Measurements from ENCODE around the gene FRK. TPM values are rescaled to one million over a fixed set of nuclear protein-coding genes. Genes with fewer than 3 reads are reported as not detected.

FRK gene
- polyA plus RNA-seq, 3 donors, result not detected

DNA sequence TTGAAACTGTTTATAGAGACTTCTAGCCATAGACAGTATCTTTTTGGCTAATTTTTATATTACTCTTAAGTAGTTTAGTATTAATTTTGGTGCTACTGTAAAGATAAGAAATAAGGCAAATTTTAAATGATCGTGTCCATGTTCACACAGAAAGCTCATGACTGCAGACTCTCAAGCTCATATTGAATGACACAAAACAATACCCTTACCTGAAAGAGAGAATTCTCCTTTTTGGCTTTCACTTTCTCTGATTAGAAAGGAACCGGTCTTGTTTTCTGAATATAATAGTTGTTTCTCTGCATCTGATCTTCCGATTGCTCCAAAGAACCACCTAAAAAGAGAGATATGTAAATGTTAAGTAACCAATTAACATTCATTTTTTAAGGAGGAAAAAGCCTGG is 57.0 kb downstream of the FRK start:
- Histone ChIP-seq H3K4me3 (replicated peaks in 1 of 3; ENCODE audit: low read depth in 2 of 3, low read length in 3 of 3) (no peak overlapping the region), H3K4me2 (replicated peaks; ENCODE audit: extremely low read depth, low read length, poor library complexity, severe bottlenecking) (no peak overlapping the region), H3K27me3 (ENCODE audit: control insufficient read depth in 2 of 2, insufficient read depth in 2 of 2, low read length in 2 of 2) (no peaks in the 10 kb centered on the region), H3K9me3 (replicated peaks in 1 of 2; ENCODE audit: control insufficient read depth in 1 of 2, insufficient read depth in 1 of 2, low read length in 2 of 2) (no peaks in the 10 kb centered on the region), H3K36me3 (replicated peaks in 1 of 2; ENCODE audit: control insufficient read depth in 1 of 2, insufficient read depth in 2 of 2, low read length in 2 of 2) (no peaks in the 10 kb centered on the region), H4K20me1 (ENCODE audit: insufficient read depth, low read length) (no peaks in the 10 kb centered on the region), H2AFZ (ENCODE audit: insufficient read depth, low read depth, low read length, poor library complexity, severe bottlenecking) (no peak overlapping the region), H3K79me2 (ENCODE audit: insufficient read depth, low read length) (no peaks in the 10 kb centered on the region), H3K27ac (ENCODE audit: low read depth in 1 of 2, low read length in 2 of 2) (no peak overlapping the region), H3K4me1 (ENCODE audit: control insufficient read depth in 1 of 2, insufficient read depth in 2 of 2, low read length in 2 of 2) (no peaks in the 10 kb centered on the region), H3K9ac (ENCODE audit: insufficient read depth, low read length, poor library complexity, severe bottlenecking) (no peak overlapping the region)
- intact Hi-C loops (cut with micrococcal nuclease), result no loop called here
- Mint-ChIP-seq H3K4me3 (no peak overlapping the region), H3K36me3 (no peaks in the 10 kb centered on the region), H3K27ac (no peak overlapping the region), H3K9me3 (no peaks in the 10 kb centered on the region), H3K27me3 (ENCODE audit: low read depth in 3 of 3) (peaks cover 0 to 1% (median 0%) of the 10 kb centered on the region in 3 donors), H3K4me1 (peaks cover 3% of the 10 kb centered on the region)
- TF ChIP-seq, protein P1, sequence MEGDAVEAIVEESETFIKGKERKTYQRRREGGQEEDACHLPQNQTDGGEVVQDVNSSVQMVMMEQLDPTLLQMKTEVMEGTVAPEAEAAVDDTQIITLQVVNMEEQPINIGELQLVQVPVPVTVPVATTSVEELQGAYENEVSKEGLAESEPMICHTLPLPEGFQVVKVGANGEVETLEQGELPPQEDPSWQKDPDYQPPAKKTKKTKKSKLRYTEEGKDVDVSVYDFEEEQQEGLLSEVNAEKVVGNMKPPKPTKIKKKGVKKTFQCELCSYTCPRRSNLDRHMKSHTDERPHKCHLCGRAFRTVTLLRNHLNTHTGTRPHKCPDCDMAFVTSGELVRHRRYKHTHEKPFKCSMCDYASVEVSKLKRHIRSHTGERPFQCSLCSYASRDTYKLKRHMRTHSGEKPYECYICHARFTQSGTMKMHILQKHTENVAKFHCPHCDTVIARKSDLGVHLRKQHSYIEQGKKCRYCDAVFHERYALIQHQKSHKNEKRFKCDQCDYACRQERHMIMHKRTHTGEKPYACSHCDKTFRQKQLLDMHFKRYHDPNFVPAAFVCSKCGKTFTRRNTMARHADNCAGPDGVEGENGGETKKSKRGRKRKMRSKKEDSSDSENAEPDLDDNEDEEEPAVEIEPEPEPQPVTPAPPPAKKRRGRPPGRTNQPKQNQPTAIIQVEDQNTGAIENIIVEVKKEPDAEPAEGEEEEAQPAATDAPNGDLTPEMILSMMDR (IDR thresholded peaks at IDR 0.05), result no peak
- no peak for DNase-seq
- no CpG with 5 or more reads among the region's 3 CpGs for WGBS (ENCODE audit: insufficient coverage)

DNA sequence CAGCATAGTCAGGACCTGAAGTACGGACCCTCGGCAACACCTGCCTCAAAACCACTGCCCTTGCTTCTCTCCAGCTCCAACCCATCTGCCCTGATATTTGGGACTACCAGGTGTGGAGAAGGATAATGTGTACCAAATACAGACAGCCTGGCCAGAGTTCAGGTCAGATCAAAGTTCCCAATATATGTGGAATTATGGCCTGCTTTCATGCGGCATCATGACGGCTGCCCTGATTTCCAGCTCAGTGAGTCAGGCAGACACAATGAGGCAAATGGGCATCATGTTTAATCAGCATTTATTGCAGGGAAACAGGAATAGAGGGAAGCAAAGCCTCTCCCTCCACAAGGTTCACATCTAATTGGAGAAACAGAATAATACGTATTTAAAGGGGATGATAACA is 57.9 kb downstream of the FRK start:
- no peaks in the 10 kb centered on the region for H3K4me1 Mint-ChIP-seq
- no peaks in the 10 kb centered on the region for H3K27me3 ChIP-seq (ENCODE audit: control insufficient read depth in 2 of 2, insufficient read depth in 2 of 2, low read length in 2 of 2)
- DNase-seq, result no peak
- no peaks in the 10 kb centered on the region for H3K36me3 Mint-ChIP-seq
- H3K4me2 ChIP-seq (replicated peaks; ENCODE audit: extremely low read depth, low read length, poor library complexity, severe bottlenecking), result no peak overlapping the region
- no peaks in the 10 kb centered on the region for H3K9me3 Mint-ChIP-seq
- no peak overlapping the region for H3K9ac ChIP-seq (ENCODE audit: insufficient read depth, low read length, poor library complexity, severe bottlenecking)
- H3K4me1 ChIP-seq (ENCODE audit: control insufficient read depth in 1 of 2, insufficient read depth in 2 of 2, low read length in 2 of 2), result no peaks in the 10 kb centered on the region
- no peaks in the 10 kb centered on the region for H3K79me2 ChIP-seq (ENCODE audit: insufficient read depth, low read length)
- no peak overlapping the region for H2AFZ ChIP-seq (ENCODE audit: insufficient read depth, low read depth, low read length, poor library complexity, severe bottlenecking)
- no peaks in the 10 kb centered on the region for H3K36me3 ChIP-seq (replicated peaks in 1 of 2; ENCODE audit: control insufficient read depth in 1 of 2, insufficient read depth in 2 of 2, low read length in 2 of 2)
- H3K27me3 Mint-ChIP-seq (ENCODE audit: low read depth in 3 of 3), result peaks cover 0 to 1% (median 0%) of the 10 kb centered on the region in 3 donors
- no peak overlapping the region for H3K27ac Mint-ChIP-seq
- no CpG with 5 or more reads among the region's 5 CpGs for WGBS (ENCODE audit: insufficient coverage)
- TF ChIP-seq, protein P1 (IDR thresholded peaks at IDR 0.05), result no peak
- H3K4me3 Mint-ChIP-seq, result no peak overlapping the region
- no peaks in the 10 kb centered on the region for H4K20me1 ChIP-seq (ENCODE audit: insufficient read depth, low read length)
- H3K9me3 ChIP-seq (replicated peaks in 1 of 2; ENCODE audit: control insufficient read depth in 1 of 2, insufficient read depth in 1 of 2, low read length in 2 of 2), result no peaks in the 10 kb centered on the region
- no peak overlapping the region for H3K27ac ChIP-seq (ENCODE audit: low read depth in 1 of 2, low read length in 2 of 2)
- H3K4me3 ChIP-seq (replicated peaks in 1 of 3; ENCODE audit: low read depth in 2 of 3, low read length in 3 of 3), result no peak overlapping the region
- intact Hi-C loops (cut with micrococcal nuclease), result no loop called here
